Embryonic facial prominence (tissue), 1 donor: ENCODE measurements around the gene COX5B.
A peak's percentile ranks its signal among the peaks of the same experiment; 100 is the strongest.
"Not testable (repeated sequence)": the region's sequence is repeated elsewhere in the genome, so short reads cannot be mapped to it uniquely, and the experiment has no call there.

Experiments
- DNase-seq: peaks from one replicate; pipeline ENCODE4 v3.0.0-alpha.2; 2016; ENCODE audit errors: extremely low spot score

Gene COX5B, protein sequence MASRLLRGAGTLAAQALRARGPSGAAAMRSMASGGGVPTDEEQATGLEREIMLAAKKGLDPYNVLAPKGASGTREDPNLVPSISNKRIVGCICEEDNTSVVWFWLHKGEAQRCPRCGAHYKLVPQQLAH

DNA sequence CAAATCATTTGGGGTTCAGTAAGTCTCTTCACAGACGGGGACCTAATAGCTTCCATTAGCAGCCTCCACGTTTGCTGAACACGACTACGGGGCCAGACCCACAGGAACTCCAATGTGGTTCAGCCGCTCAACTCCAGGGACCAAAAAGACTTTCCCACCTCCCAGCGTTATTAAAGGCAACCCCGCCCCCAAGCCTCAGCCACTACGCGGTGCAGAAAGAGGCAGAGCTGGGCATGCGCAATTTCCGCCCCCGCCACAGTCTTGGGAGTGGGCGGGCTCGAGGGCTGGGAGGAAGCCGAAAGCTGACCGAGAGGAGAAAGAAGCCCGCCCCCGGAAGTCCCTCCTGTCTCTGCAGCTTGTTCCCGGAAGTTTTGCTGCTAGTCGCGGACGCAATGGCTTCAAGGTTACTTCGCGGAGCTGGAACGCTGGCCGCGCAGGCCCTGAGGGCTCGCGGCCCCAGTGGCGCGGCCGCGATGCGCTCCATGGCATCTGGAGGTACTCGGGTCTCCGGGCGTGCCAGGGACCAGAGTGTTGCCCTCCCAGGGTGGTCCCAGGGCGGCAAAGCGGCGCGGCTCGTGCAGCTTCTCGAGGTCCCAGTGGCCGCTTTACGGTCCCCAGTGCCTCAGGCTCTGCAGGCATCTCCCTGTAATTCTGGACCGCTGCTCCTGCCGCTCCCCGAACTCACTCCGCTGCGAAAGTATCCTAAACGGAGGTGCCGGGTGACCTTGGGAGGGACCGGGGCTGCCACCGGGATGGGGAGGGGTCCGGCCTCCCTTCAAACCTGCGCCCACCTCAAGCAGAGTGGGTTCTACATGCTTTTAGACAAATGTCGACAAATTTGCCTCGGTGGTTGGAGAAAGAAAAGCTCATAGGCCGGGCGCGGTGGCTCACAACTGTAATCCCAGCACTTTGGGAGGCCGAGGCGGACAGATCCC is at the start of gene COX5B:
Gene COX5B, plus strand, starts transcription at position 368 of the 935 bp plus-strand sequence. Its CDS starts 25 bp downstream, at position 393.
- DNase-seq = peak; percentile 99

GRCh38 chr2:97596180-97596579 is 49.7 kb upstream of the COX5B start:
- DNase-seq = not testable (repeated sequence)

DNA sequence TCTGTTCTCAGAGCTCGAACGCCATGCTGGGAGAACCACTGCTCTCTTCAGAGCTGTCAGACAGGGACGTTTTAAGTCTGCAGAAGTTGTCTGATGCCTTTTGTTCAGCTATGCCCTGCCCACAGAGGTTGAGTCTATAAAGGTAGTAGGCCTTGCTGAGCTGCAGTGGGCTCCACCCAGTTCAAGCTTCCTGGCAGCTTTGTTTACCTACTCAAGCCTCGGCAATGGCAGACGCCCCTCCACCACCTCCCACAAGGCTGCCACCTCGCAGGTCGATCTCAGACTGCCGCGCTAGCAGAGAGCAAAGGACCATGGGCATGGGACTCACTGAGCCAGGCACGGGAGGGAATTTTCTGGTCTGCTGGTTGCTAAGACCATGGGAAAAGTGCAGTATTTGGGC is 44.3 kb upstream of the COX5B start:
- DNase-seq = not testable (repeated sequence)

GRCh38 chr2:97605109-97605508 is 40.8 kb upstream of the COX5B start:
- not testable (repeated sequence) for DNase-seq

DNA sequence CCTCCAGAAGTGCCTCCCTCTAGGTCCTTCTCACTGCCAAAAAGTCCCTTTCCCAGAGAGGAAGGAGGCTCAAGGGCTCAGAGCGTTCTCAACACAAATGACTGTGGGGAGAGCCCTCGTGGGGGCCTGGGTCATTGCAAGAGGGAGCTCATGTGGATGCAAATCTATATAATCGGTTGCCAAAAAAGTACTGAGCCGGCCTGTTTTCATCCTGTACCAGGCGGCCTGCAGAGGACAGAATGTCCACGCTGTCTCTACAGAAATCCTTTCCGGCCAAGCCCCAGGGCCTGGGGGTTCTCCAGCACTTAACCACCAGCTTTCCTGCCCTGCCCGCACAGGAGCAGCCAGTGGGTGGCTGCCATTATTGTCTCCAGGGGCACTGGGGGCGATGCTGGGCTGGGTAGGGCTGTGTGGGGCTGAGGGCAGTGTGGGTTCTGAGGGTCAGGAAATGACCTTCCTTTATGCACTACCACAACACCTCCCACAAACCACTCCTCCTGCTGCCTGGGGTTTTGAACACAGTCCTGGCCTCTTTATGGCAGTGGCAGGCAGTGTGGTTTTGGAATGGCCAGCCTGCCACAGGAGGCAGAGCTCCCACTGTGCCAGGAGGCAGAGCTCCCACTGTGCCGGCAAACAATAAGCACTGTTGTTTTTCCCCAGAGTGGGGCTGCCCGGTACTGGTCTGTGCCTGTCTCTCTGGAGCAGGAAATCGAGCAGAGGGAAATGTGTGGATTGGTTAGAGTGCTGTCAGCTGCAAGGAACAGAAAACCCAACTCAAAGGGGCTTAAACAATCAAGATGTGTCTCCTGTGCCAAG is 40.1 kb upstream of the COX5B start:
- DNase-seq = not testable (repeated sequence)

DNA sequence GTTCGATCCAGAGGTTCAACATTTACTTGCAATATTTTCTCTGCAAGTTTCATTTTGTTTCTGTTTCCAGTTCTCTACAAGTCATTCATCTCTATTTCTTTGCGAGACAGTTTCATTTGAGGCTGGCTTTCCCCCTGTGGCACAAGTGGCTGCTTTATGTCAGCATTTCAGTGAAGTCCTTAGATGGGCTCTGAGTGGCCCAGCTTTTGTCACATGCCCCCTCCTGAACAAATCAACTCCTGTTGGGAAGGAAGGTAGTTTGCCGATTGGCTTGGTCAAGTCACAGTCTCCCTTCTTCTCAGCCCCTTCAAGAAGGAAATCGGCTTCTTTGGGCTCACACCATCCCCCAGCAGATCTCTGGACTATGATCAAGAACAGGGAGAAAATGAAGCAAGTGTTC is 37.1 kb upstream of the COX5B start:
- not testable (repeated sequence) for DNase-seq

DNA sequence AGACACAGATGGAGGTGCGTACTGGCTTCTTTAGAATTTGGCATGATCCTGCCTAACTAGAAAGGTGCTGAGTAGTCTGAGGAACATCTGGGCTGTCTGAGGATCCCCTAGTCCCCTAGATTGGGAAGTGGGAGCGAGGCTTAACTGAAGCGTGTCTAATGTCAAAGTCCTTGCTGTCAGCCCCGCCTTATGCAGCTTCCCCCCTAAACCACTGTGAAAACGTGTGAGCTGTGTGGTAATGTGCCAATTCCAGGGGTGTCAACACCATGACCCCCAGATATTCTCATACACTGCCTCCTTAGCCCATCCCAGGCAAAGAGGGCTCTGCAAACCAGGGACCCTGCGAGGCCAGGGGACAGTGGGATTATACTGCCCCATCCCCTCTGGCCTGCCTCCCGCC is 34.0 kb upstream of the COX5B start:
- not testable (repeated sequence) for DNase-seq

GRCh38 chr2:97615746-97616145 is 30.1 kb upstream of the COX5B start:
- not testable (repeated sequence) for DNase-seq

- DNase-seq = no peak
These were observed 28.0 kb upstream of the COX5B start for GRCh38 chr2:97617911-97618310.

DNA sequence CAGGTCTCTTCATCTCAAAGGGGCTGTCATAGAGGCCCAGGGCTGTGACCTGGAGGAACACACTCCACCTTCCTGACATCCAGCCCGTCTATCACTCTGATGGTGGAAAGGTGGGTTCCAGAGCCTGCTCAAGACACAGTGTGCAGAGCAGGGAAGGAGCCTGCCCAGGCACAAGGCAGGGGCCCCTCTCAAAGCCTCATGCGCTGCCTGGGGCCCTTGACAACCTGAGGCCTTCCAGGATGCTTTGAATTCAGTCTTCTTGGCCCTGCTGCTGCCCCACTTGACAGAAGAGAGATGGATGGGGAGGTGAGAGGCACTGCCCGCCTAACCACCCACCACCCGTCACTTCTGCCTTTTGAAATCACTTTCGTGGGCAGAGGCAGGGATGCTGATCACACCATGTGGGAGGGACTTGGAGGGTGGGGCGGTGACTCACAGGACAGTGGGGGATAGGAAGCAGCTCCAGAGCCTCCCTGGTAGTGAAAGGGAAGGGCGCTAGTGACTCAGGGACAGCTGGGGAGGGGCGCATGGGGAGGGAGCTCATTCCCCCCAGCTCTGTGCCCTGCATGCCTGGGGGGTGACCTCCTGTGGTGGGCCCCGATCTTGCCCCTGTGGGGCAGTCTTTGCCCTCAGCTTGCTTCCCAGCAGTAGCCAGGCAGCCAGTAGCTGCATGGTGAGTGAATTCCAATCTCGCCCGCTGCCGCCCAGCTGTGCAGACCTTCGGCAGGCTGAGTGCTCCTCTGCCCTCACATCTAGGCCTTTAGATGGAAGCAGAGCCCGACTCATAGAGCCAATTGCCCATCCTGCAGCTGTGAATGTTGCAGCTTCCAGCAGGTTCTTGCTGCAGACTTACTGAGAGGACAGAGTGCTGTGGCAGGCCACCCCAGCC is 26.7 kb upstream of the COX5B start:
- not testable (repeated sequence) for DNase-seq

DNA sequence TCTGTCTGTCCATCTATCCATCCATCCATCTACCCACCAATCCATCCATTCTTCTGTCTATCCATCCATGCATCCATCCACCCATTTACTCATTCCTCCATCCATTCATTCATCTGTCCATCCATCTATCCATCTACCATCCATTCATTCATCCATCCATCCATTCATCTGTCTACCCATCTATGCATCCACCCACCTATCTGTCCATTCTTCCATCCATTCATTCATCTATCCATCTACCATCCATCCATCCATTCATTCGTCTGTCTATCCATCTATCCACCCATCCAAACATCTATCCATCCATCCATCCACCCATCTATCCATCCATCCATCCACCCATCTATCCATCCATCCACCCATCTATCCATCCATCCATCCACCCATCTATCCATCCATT is 25.4 kb upstream of the COX5B start:
- DNase-seq = not testable (repeated sequence)

DNA sequence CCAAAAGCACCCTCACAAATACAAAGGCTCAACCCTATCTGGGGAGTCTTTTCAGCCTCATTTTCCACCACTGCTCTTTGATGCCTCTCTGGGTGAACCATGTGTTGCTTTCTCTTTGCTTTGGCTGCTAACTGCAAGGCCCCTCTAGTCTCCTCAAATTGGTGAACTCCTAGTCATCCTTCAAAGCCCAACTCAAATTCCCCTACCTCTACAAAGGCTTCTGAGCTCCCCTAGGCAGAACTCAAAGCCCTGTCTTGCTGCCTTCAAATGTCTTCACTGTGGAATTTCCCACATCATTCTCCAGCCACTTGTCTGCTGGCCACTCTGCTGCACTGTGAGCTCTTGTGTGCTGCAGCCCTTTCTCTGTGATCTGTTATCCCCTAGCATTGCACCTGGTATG is 22.9 kb upstream of the COX5B start:
- not testable (repeated sequence) for DNase-seq

- DNase-seq = not testable (repeated sequence)
These were observed 20.4 kb upstream of the COX5B start for GRCh38 chr2:97625354-97626048.

DNA sequence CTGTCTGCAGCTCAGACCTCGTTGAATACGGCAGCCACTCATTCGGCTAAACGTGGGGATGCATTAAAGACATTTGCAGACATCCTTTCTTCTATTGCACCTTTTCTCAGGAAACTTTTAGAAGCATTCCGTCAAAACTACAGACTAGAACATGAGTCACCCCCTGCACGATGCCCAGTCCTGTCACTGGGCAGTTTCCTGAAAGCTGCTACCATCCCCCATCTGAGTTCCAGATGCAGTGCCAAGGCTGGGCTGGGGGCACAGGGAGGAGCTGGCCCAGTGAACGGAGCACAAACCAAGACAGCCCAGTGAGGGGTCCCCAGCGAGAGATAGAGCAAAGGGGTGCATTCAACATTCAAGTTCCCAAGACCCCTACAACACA is 19.8 kb upstream of the COX5B start:
- DNase-seq = not testable (repeated sequence)

- DNase-seq = no peak
These were observed 1.7 kb upstream of the COX5B start for GRCh38 chr2:97644023-97644717.

- DNase-seq = no peak
These were observed 659 bp upstream of the COX5B start for GRCh38 chr2:97645112-97645694.

GRCh38 chr2:97646977-97647376 is 1.1 kb downstream of the COX5B start:
- DNase-seq = no peak

GRCh38 chr2:97651114-97651513 is 5.3 kb downstream of the COX5B start:
- no peak for DNase-seq

GRCh38 chr2:97653473-97653872 is 7.6 kb downstream of the COX5B start:
- DNase-seq = no peak

DNA sequence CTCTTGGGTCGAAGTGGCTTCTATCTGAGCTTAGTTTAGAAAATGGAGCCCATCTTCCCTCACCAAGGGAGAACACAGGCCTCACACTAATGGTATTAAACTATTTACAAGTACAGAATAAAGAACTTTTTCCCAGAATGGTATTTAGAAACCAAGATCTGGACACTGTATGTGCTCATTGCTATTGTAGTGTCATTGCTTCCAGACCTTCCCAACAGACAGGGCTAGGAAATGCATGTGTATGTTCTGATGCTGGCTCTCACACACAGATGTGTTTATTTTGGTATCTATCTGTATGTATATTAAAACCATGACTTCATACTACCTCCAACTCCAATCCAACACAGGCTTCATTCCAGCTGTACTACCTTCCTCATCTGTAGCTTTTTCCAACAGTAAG is 8.0 kb downstream of the COX5B start:
- DNase-seq = no peak
